Chondrocyte (in vitro differentiated cells): ENCODE measurements around the gene PKM. TPM values are rescaled to one million over a fixed set of nuclear protein-coding genes. Genes with fewer than 3 reads are reported as not detected.

Source experiments
- DNase-seq: peaks from one replicate; pipeline ENCODE4 v3.0.0; 2021; ENCODE audit warnings: mixed read lengths, low spot score
- H3K27ac Mint-ChIP-seq: one replicate; pipeline ENCODE4 v1.8.0; 2021; ENCODE audit warnings: mild to moderate bottlenecking, moderate library complexity, mixed read lengths; ENCODE audit not compliant: unreplicated experiment
- H3K27me3 Mint-ChIP-seq: 2 replicates; pipeline ENCODE4 v1.8.0; 2021; ENCODE audit warnings: low read depth, mixed read lengths
- H3K36me3 Mint-ChIP-seq: 2 replicates; pipeline ENCODE4 v1.8.0; 2021; ENCODE audit warnings: low read depth, mixed read lengths
- H3K4me1 Mint-ChIP-seq: 2 replicates; pipeline ENCODE4 v1.8.0; 2021; ENCODE audit warnings: low read depth, mild to moderate bottlenecking, mixed read lengths
- H3K4me3 Mint-ChIP-seq: one replicate; pipeline ENCODE4 v1.8.0; 2021; ENCODE audit warnings: mild to moderate bottlenecking, moderate library complexity, mixed read lengths; ENCODE audit not compliant: unreplicated experiment
- H3K9me3 Mint-ChIP-seq: 2 replicates; pipeline ENCODE4 v1.8.0; 2021; ENCODE audit warnings: low read depth, mixed read lengths
- CTCF ChIP-seq: fragments of 200-600 bp; sonication (generic); IDR thresholded peaks from 2 replicates; pipeline ENCODE4 v1.5.0; 2021; ENCODE audit warnings: antibody characterized with exemption, mild to moderate bottlenecking, moderate library complexity
- total RNA-seq: library from RNA; stranded (reverse); gene quantifications from 3 replicates; pipeline ENCODE4 v1.2.1, GENCODE V29; 2021

Gene PKM
- total RNA-seq, 1 donor from 2014 or later, result 976 TPM

GRCh38 chr15:72161361-72162132 is 69.4 kb downstream of the PKM start:
- no peaks in the 10 kb centered on the region for H3K36me3 Mint-ChIP-seq
- no peaks in the 10 kb centered on the region for H3K9me3 Mint-ChIP-seq
- peaks cover 2% of the 10 kb centered on the region for H3K27me3 Mint-ChIP-seq
- DNase-seq, result no peak
- no peak overlapping the region for H3K4me3 Mint-ChIP-seq
- TF ChIP-seq CTCF, result no peak
- no peak overlapping the region for H3K27ac Mint-ChIP-seq
- H3K4me1 Mint-ChIP-seq, result no peaks in the 10 kb centered on the region

GRCh38 chr15:72160696-72161245 is 70.2 kb downstream of the PKM start:
- no peak for TF ChIP-seq CTCF
- H3K36me3 Mint-ChIP-seq, result no peaks in the 10 kb centered on the region
- DNase-seq, result no peak
- peaks cover 2% of the 10 kb centered on the region for H3K27me3 Mint-ChIP-seq
- H3K27ac Mint-ChIP-seq, result no peak overlapping the region
- peaks cover 3% of the 10 kb centered on the region for H3K4me1 Mint-ChIP-seq
- no peak overlapping the region for H3K4me3 Mint-ChIP-seq
- H3K9me3 Mint-ChIP-seq, result no peaks in the 10 kb centered on the region

- DNase-seq, result no peak
- H3K36me3 Mint-ChIP-seq, result no peaks in the 10 kb centered on the region
- H3K27ac Mint-ChIP-seq, result no peak overlapping the region
- H3K4me1 Mint-ChIP-seq, result peaks cover 12% of the 10 kb centered on the region
- H3K27me3 Mint-ChIP-seq, result no peaks in the 10 kb centered on the region
- no peak overlapping the region for H3K4me3 Mint-ChIP-seq
- no peaks in the 10 kb centered on the region for H3K9me3 Mint-ChIP-seq
- TF ChIP-seq CTCF, result no peak
These were observed 74.1 kb downstream of the PKM start for GRCh38 chr15:72156928-72157327.

GRCh38 chr15:72155635-72156616 is 75.1 kb downstream of the PKM start:
- Mint-ChIP-seq H3K4me1 (peaks cover 12% of the 10 kb centered on the region), H3K36me3 (no peaks in the 10 kb centered on the region), H3K9me3 (no peaks in the 10 kb centered on the region), H3K27ac (peak overlapping the region; percentile 80), H3K27me3 (no peaks in the 10 kb centered on the region), H3K4me3 (peak overlapping the region; percentile 71)
- TF ChIP-seq CTCF, result peak; percentile 94
- no peak for DNase-seq
